Measurements from ENCODE around the gene SAMD8.

DNA sequence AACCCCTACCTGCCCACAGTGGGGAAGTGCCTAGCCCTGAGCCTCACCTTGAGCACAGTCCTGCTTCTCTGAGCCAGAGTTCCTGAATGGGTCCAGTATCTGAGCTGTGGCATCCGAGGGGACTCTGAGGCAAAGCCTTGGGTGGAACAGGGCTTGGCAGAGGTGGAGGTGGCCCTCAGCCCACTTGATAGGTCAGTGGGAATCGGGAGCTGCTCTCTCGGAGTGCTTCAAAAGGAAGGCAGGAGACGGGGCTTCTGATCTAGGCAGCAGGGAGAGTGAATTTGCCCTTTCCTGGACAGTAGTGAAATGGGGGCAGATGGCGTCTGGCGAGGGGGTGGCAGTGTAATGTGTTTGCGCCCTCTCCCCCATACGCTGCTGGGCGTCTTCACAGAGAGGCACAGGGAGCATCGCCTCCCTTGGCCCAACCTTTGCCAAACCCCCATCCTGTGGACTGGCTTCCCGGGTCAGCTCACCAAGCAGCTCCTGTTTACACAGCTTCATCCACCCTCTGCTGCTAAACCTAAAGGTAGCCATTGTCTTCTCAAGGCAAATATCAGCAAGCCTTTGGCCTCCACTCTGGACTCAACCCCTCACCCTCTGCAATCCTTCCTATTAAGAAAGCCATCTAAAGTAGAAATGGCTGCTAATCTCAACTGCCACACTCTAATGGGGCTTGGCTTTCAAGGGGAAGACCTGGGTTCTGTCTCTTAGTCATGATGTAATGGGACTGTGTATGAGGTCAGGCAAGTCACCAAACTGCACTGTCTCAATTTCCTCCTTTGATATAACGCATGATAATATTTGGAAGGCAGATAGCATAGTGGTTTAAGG is 78.0 kb downstream of the SAMD8 start:
- TF ChIP-seq, protein P1, sequence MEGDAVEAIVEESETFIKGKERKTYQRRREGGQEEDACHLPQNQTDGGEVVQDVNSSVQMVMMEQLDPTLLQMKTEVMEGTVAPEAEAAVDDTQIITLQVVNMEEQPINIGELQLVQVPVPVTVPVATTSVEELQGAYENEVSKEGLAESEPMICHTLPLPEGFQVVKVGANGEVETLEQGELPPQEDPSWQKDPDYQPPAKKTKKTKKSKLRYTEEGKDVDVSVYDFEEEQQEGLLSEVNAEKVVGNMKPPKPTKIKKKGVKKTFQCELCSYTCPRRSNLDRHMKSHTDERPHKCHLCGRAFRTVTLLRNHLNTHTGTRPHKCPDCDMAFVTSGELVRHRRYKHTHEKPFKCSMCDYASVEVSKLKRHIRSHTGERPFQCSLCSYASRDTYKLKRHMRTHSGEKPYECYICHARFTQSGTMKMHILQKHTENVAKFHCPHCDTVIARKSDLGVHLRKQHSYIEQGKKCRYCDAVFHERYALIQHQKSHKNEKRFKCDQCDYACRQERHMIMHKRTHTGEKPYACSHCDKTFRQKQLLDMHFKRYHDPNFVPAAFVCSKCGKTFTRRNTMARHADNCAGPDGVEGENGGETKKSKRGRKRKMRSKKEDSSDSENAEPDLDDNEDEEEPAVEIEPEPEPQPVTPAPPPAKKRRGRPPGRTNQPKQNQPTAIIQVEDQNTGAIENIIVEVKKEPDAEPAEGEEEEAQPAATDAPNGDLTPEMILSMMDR (IDR thresholded peaks at IDR 0.05), result no peak
- no peak for TF ChIP-seq POLR2A (IDR thresholded peaks at IDR 0.05; ENCODE audit: low read depth)

All from esophagus muscularis mucosa (tissue), 3 donors.